ENCODE measurements around the gene PALM. TPM values are rescaled to one million over a fixed set of nuclear protein-coding genes. Genes with fewer than 3 reads are reported as not detected.
A peak's percentile ranks its signal among the peaks of the same experiment; 100 is the strongest.

The PALM gene
- total and polyA plus RNA-seq, 2 experiments from 2014 or later, result 22.1 to 27.2 TPM

DNA sequence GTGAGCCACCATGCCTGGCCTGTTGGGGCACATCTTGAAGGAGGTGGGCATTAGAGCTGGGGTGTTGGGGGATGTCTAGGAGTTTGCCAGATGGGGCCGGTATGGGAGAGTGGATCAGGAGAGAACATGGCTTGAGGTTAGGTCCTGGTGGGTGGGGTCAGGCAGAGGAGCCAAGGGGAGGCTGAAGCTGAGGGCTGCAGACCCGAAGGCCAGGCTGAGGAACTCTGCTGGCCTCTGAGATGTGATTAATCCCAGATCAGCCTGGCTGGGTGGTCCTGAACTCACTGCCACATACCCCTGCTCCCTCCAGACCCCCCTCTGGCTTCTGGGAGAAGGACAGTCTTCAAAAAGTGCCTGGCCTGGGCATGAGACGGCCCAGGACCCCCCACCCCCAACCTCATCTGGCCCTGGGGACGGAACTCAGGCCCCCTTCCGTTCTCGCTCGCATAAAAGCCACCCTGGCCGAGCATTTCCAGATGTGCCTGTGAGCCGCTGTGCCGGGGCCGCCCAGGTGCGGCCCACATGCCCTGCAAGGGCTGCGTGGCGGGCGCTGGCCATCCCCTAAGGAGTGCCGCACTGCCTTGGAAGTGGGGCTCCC is 29.8 kb upstream of the PALM start:
- Histone ChIP-seq H3K9me2 (replicated peaks; ENCODE audit: insufficient read depth) (no peaks in the 10 kb centered on the region), H3K4me1 (ENCODE audit: insufficient read depth) (peaks cover 37% of the 10 kb centered on the region), H3K9me3 (ENCODE audit: low read depth) (no peaks in the 10 kb centered on the region), H3K27me3 (no peaks in the 10 kb centered on the region), H2AFZ (no peak overlapping the region), H3K27ac (peak overlapping the region; percentile 99), H3K4me2 (peak overlapping the region; percentile 97), H3K36me3 (replicated peaks; ENCODE audit: insufficient read depth, low read depth) (no peaks in the 10 kb centered on the region), H3K4me3 (peak overlapping the region; percentile 57), H3K79me2 (peaks cover 25% of the 10 kb centered on the region), H4K20me1 (ENCODE audit: insufficient read depth, poor library complexity, severe bottlenecking) (no peaks in the 10 kb centered on the region)
- WGBS (ENCODE audit: low lambda C conversion rate, missing lambda C conversion rate), result 57% methylated on average over 15 of the region's 16 CpGs
- no peak for DNase-seq (ENCODE audit: low spot score)
- TF ChIP-seq EZH2phosphoT487 (IDR thresholded peaks at IDR 0.05; ENCODE audit: low read depth, severe bottlenecking, unreplicated experiment) (no peak), EZH2 (IDR thresholded peaks at IDR 0.05; ENCODE audit: borderline replicate concordance) (no peak), CTCF (IDR thresholded peaks at IDR 0.05; ENCODE audit: poor library complexity) (no peak)

- no peaks in the 10 kb centered on the region for H3K9me3 ChIP-seq (ENCODE audit: low read depth)
- H3K27me3 ChIP-seq, result no peaks in the 10 kb centered on the region
- H3K4me2 ChIP-seq, result peak overlapping the region; percentile 97
- DNase-seq (ENCODE audit: low spot score), result peak; percentile 93
- no peaks in the 10 kb centered on the region for H4K20me1 ChIP-seq (ENCODE audit: insufficient read depth, poor library complexity, severe bottlenecking)
- no peak overlapping the region for H2AFZ ChIP-seq
- no peaks in the 10 kb centered on the region for H3K36me3 ChIP-seq (replicated peaks; ENCODE audit: insufficient read depth, low read depth)
- H3K79me2 ChIP-seq, result peaks cover 25% of the 10 kb centered on the region
- H3K4me3 ChIP-seq, result peak overlapping the region; percentile 57
- H3K9me2 ChIP-seq (replicated peaks; ENCODE audit: insufficient read depth), result no peaks in the 10 kb centered on the region
- TF ChIP-seq EZH2 (IDR thresholded peaks at IDR 0.05; ENCODE audit: borderline replicate concordance), result no peak
- no peak for TF ChIP-seq EZH2phosphoT487 (IDR thresholded peaks at IDR 0.05; ENCODE audit: low read depth, severe bottlenecking, unreplicated experiment)
- TF ChIP-seq CTCF (IDR thresholded peaks at IDR 0.05; ENCODE audit: poor library complexity), result no peak
- peaks cover 37% of the 10 kb centered on the region for H3K4me1 ChIP-seq (ENCODE audit: insufficient read depth)
- 15% methylated on average over 20 of the region's 69 CpGs for WGBS (ENCODE audit: low lambda C conversion rate, missing lambda C conversion rate)
- peak overlapping the region; percentile 99 for H3K27ac ChIP-seq
Observed at GRCh38 chr19:679418-680286, 29.1 kb upstream of the PALM start.

DNA sequence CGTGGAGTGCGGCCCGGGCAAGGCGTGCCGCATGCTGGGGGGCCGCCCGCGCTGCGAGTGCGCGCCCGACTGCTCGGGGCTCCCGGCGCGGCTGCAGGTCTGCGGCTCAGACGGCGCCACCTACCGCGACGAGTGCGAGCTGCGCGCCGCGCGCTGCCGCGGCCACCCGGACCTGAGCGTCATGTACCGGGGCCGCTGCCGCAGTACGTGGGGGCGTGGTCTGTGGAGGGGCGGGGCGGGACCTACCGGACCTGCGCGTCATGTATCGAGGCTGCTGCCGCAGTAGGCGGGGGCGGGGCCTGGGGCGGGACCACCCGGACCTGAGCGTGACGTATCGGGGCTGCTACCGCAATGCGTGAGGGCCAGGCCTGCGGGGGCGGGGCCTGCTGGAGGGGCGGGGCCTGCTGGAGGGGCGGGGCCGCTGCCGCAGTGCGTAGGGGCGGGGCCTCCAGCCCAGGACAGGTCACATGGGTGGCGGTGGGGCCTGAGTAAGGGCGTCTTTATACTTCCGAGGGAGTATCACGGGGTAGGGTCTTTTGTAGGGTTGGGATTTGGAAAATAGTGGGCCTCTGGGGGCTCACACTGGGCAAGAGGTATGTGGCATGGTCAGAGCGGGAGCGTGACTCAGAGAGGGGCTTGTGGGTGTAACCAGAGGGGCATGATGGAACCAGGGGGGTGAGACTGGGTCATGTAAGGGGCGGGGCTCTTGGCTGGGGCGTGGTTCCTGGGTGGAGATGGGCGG is 28.3 kb upstream of the PALM start:
- no peaks in the 10 kb centered on the region for H3K27me3 ChIP-seq
- no peaks in the 10 kb centered on the region for H3K36me3 ChIP-seq (replicated peaks; ENCODE audit: insufficient read depth, low read depth)
- peak overlapping the region; percentile 57 for H3K4me3 ChIP-seq
- TF ChIP-seq CTCF (IDR thresholded peaks at IDR 0.05; ENCODE audit: poor library complexity), result peak; percentile 44
- no peak for TF ChIP-seq EZH2 (IDR thresholded peaks at IDR 0.05; ENCODE audit: borderline replicate concordance)
- H4K20me1 ChIP-seq (ENCODE audit: insufficient read depth, poor library complexity, severe bottlenecking), result no peaks in the 10 kb centered on the region
- peak overlapping the region; percentile 99 for H3K27ac ChIP-seq
- 2% methylated on average over 51 of the region's 70 CpGs for WGBS (ENCODE audit: low lambda C conversion rate, missing lambda C conversion rate)
- H3K4me2 ChIP-seq, result peak overlapping the region; percentile 97
- peak; percentile 99 for DNase-seq (ENCODE audit: low spot score)
- no peaks in the 10 kb centered on the region for H3K9me2 ChIP-seq (replicated peaks; ENCODE audit: insufficient read depth)
- no peak overlapping the region for H2AFZ ChIP-seq
- peaks cover 32% of the 10 kb centered on the region for H3K4me1 ChIP-seq (ENCODE audit: insufficient read depth)
- peaks cover 25% of the 10 kb centered on the region for H3K79me2 ChIP-seq
- H3K9me3 ChIP-seq (ENCODE audit: low read depth), result no peaks in the 10 kb centered on the region
